T-helper 1 cell (primary cell): Measurements from ENCODE around the gene PPP1R3E.
"Not testable (repeated sequence)": the region's sequence is repeated elsewhere in the genome, so short reads cannot be mapped to it uniquely, and the experiment has no call there.

Source experiments
- DNase-seq, 5 donors: peaks; one replicate each; pipeline ENCODE4 v3.0.0-alpha.2; 2012 to 2020

Gene PPP1R3E

GRCh38 chr14:23297611-23298277, 4.9 kb downstream of the PPP1R3E start:
- no peak for DNase-seq

GRCh38 chr14:23297096-23297495, 5.6 kb downstream of the PPP1R3E start:
- no peak for DNase-seq

DNA sequence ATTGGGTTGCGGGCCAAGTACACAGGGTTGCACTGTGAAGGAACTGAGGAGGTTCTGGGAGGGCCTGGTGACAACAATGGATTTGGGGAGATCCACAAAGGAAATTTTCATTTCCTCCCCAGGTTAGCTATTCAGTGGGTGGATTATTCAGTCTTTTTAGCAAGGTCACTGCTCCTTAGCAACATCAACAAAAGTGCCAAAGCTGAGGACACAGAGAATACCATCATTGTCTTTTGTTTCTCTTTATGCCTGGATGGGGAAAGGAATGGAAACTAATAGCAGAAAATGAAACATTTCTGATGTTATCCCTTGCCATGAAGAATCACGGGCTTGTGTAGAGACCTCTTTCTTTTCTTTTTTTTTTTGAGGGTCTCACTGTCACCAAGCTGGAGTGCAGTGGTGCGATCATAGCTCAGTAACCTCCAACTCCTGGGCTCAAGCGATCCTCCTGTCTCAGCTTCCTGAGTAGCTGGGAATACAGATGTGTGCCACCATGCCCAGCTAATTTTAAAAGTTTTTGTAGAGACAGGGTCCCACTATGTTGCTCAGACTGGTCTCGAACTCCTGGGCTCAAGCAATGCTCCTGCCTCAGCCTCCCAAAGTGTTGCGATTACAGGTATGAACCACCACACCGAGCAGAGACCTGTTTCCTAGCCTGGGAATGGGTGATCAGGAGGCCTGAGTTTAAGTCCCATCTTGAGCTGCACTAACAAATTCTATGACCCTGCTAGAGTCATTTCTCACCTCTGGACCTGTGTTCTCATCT, 6.5 kb downstream of the PPP1R3E start:
- DNase-seq = no peak

- peak in 4 of 5 donors; percentile 38 to 65 (median 53) for DNase-seq
Measured at GRCh38 chr14:23294734-23295561, 7.7 kb downstream of the PPP1R3E start.

- DNase-seq = no peak
Measured at GRCh38 chr14:23286902-23287479, 15.7 kb downstream of the PPP1R3E start.

DNA sequence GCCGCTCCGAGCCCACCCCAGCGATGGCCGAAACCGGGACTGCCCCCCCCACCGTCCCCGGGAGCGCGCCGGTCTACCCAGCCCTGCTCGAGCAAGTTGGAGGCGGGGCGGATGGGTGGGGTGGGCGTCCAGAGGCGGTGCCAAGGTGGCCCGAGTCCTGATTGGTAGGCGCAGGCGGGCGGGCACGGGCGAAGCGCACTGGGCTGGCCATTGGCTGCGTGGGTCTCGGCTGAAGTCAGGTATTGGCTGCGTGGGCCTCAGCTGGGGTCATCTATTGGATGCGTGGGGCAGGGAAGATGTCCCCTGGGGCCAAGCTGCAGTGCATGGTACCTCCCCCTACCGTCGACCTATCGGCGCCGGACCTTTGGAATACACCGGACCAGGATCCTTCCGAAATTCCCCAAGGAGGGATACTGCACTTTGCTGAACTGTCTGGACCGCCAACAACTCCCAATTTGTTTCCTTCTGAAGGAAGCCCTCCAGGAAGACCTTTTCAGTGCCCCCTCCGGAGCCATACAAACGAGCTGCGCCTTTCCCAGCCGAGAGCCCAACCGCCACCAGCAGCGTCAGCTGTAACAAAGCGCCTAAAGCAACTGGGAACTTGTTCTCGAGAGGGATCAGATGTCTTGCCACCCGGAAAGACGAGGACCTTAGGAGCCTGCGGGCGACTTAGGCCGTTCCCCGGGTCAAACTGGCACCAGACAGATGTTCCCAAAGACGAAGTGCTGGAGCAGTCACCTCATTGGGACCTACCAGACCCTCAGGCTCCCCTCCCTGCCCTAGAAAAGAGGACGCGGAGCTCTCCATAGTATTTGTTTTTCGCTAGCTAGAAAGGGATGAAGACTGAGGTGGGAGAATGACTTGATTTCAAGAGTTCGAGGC, 16.4 kb downstream of the PPP1R3E start, which contains the start of gene HOMEZ:
TSS of gene HOMEZ (minus strand) at position 113 of the 882 bp plus-strand sequence. CDS start 180 bp downstream, outside the sequence.
- DNase-seq = peak; percentile 93 to 97 (median 96)

GRCh38 chr14:23285530-23286019, 17.1 kb downstream of the PPP1R3E start:
- no peak for DNase-seq

DNA sequence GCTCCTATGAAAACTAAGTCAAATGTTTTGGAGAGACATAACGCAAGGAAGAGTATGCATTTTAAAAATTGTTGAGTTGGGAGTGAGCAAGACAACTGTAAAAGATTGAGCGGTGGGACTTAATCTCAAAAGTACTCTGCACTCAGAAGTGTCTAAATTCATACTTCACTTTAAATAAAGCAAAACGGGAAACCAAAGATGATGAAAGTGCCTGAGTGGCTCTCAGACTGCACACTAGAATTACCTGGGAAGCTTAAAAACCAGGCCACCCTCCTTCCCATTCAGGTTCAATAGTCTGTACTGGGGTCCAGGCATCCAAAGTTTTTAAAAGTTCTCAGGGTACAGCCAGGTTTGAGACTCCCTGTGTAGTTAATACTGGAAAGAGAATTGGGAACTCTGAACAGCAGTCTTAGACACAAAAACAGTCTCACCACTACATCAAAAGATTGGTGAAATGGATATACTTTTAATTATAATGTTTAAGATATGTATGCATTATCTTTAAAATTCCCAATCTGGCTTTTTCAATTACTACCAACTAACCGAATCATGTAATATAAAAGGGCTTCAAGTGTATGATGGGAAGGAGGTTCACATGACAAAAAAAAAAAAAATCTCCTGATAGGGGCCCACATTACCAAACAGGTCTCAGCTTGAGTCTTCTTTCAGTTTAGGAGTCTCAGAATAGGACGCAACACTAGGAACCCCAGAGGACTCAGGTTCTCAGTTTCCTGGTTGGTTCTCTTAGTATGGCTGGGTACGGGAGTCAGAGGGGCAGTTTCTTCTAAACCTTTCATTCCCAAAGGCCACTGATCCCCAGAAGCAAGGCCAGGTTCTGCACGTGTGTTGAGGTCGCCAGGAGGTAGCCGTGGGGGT, 17.8 kb downstream of the PPP1R3E start:
- peak in 1 of 5 donors; percentile 18 for DNase-seq

GRCh38 chr14:23281247-23281646, 21.4 kb downstream of the PPP1R3E start:
- DNase-seq = no peak

DNA sequence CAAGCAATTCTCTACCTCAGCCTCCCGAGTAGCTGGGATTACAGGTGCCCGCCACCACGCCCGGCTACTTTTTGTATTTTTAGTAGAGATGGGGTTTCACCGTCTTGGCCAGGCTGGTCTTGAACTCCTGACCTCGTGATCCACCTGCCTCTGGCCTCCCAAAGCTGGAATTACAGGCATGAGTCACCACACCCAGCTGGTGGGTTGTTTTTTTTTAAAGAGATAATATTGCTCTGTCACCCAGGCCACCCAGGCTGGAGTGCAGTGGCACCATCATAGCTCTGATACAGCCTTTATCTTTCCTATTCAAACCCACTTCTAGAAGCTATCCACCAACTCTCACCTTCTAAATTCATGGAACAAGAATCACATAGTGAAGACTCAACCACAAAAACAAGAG, 24.7 kb downstream of the PPP1R3E start:
- DNase-seq = not testable (repeated sequence)

DNA sequence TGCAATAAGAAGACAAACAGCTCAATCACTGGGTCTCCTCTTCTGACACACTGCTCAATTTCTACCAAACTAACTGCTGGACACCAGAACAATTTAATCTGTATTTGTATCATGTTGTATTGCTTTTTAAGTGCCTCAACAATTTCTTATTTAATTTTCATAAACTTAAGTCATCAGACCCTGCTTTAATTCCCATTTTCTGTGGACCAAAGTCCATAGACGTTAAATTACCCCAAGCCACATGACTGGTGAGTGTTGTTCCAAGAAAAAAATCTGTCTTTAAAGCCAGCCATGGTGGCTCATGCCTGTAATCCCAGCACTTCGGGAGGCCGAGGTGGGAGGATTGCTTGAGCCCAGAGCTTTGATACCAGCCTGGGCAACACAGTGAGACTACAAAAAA, 25.5 kb downstream of the PPP1R3E start:
- DNase-seq = no peak

DNA sequence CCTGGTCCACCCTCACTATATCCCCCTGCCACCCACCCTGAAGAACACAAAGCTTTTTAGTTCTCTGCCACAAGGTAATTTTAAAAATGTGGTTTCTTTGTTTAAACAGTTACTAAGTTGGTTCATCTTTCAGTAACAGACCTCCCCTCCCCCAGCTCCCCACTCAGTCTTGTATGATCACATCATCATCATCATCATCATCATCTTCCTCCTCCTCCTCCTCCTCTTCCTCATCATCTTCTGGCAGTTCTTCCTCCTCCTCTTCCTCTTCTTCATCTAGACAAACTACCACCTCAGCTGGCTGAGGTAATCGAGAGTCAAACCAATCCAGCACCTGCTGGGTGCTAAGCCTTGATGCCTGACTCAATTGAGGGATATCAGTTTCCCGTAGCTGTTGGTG, 27.2 kb downstream of the PPP1R3E start:
- no peak for DNase-seq

- DNase-seq = no peak
Measured at GRCh38 chr14:23269193-23269592, 33.5 kb downstream of the PPP1R3E start.

GRCh38 chr14:23260849-23261248, 41.8 kb downstream of the PPP1R3E start:
- not testable (repeated sequence) for DNase-seq

GRCh38 chr14:23259426-23259825, 43.2 kb downstream of the PPP1R3E start:
- DNase-seq = no peak

- no peak for DNase-seq
Measured at GRCh38 chr14:23258256-23258655, 44.4 kb downstream of the PPP1R3E start.

- no peak for DNase-seq
Measured at GRCh38 chr14:23252420-23253333, 50.0 kb downstream of the PPP1R3E start.

DNA sequence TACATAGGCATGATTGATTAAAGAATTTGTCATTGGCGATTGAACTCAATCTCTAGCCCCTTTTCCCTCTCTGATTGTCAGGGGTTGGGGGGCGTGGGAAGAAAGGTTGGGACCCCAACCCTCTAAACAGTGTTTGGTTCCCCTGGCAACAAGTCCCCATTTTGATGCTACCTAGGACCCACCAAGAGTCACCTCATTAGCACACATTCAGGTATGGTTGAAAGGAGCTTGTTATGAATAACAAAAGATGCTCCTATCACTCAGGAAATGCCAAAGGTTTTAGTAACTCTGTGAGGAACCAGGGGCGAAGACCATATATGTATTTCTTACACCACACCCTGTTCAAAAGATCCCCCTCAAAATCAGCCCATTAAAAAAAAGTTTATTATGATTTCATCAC, 50.7 kb downstream of the PPP1R3E start:
- no peak for DNase-seq

- DNase-seq = no peak
Measured at GRCh38 chr14:23249824-23250223, 52.8 kb downstream of the PPP1R3E start.
